ENCODE results near the gene CLPSL1.

- TF ChIP-seq TAF1 (IDR thresholded peaks at IDR 0.05; ENCODE audit: borderline replicate concordance, low read depth, low read length) (no peak), POLR2AphosphoS5 (IDR thresholded peaks at IDR 0.05; ENCODE audit: low read depth, low read length) (no peak)
Measured at GRCh38 chr6:35751594-35751993, 29.2 kb upstream of the CLPSL1 start.

All from GM12892 (cell line).